K562 treated with DMSO at 1 percent for 24 hours (cell line): Measurements from ENCODE around the gene TFF3. TPM values are rescaled to one million over a fixed set of nuclear protein-coding genes. Genes with fewer than 3 reads are reported as not detected.

Source experiments
- total RNA-seq: library from RNA; unstranded; fragments of 300-600 nt; gene quantifications from 2 replicates; pipeline ENCODE4 v1.2.3, GENCODE V29; 2022; ENCODE audit warnings: low read depth; ENCODE audit not compliant: insufficient read depth

TFF3 gene, protein sequence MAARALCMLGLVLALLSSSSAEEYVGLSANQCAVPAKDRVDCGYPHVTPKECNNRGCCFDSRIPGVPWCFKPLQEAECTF
- not detected in 2 replicates for total RNA-seq

DNA sequence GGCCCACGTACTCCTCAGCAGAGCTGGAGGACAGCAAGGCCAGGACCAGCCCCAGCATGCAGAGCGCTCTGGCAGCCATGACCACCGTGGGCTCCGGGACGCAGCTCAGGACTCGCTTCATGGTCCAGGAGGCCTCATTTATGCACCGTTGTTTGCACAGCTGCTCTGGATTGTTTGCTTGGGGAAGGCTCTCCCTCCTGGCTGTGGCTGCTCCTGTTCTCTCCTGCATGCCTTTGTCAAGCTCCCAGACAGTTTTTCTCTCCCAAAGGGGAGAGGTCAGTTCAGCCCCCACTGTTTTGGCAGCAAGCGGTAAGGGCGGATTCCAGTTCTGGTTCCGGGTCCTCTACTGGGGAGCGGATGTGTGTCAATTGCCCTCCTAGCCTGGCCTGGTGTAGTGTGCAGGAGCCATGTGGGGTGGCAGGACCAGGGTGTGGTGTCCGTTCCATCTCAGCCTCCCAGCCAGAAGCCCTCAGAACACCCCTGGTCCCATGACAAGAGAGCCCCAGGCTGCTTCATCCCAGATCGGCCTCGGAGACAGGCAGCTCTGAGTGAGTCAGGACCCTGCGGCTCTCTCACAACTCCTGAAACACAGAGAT is at the start of gene TFF3:
TFF3 (minus strand) TSS at position 114 of the 596 bp plus-strand sequence; CDS start at position 79, 35 bp downstream.

DNA sequence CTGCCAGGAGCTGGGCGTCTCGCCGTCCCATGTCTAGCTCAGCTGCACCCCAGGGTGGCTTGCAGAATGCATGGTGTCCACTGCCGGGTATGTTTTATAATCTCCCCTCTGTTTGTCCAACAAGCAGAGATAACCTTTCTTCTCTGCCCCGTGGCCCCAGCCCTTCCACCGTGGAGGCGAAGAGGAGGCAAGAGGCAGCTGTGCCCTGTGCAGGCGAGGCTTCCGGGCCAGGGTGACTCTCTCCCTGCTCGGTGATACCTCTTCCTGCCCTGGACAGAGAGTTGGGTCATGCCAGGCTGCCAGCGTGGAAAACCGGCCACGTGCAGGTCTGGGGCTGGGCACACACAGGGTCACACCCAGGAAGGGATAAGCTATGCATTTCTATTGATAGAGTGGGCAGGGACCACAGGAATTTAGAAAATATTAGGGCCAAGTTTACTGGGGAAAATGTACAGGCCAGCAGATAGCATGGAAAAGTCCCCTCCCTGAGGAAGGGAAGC is 35.8 kb upstream of the TFF3 start, which contains the start of gene TFF2:
TFF2 (minus strand) TSS at position 68 of the 500 bp plus-strand sequence; CDS start at position 31, 37 bp downstream.

Other genes starting within 250 kb of the TFF3 start
- not detected in 2 replicates for gene UMODL1, start 244.1 kb downstream of the TFF3 start, total RNA-seq
- gene ABCG1, start 96.3 kb downstream of the TFF3 start, total RNA-seq: not detected in 2 replicates
- gene TFF2, start 35.6 kb upstream of the TFF3 start, total RNA-seq: not detected in 2 replicates
- not detected in 2 replicates for gene TFF1, start 51.1 kb upstream of the TFF3 start, total RNA-seq
- gene TMPRSS3, start 80.6 kb upstream of the TFF3 start, total RNA-seq: not detected in 2 replicates
- 0.09 TPM in 1 of 2 replicates, not detected in the other for gene UBASH3A, start 88.5 kb upstream of the TFF3 start, total RNA-seq
- gene RSPH1, start 180.8 kb upstream of the TFF3 start, total RNA-seq: 0.24 TPM in 1 of 2 replicates, not detected in the other
- 2.3 TPM in 2 replicates for gene SLC37A1, start 198.4 kb upstream of the TFF3 start, total RNA-seq